DND-41 (cell line): ENCODE measurements around the gene NIT1.
A peak's percentile ranks its signal among the peaks of the same experiment; 100 is the strongest.

Experiments used
- ATAC-seq: fragments of 200-7000 bp; cut with Tn5 transposase; 3 replicates; pipeline ENCODE4 v1.9.1; 2021; ENCODE audit warnings: low read depth; ENCODE audit not compliant: insufficient read depth
- DNase-seq: peaks from one replicate; pipeline ENCODE4 v3.0.0-alpha.2; 2020
- H2AFZ ChIP-seq: 2 replicates; pipeline ENCODE4 v1.6.0; 2012; ENCODE audit warnings: low read depth, low read length
- H3K27ac ChIP-seq: 2 replicates; pipeline ENCODE4 v1.5.1; 2012; ENCODE audit warnings: low read length, inconsistent platforms
- H3K27me3 ChIP-seq: fragments of 200-600 bp; sonication (generic); 2 replicates; pipeline ENCODE4 v1.6.0; 2012; ENCODE audit warnings: low read length, mild to moderate bottlenecking, inconsistent platforms; ENCODE audit not compliant: insufficient read depth, poor library complexity
- H3K36me3 ChIP-seq: 2 replicates; pipeline ENCODE4 v1.5.1; 2012; ENCODE audit warnings: low read length, inconsistent platforms; ENCODE audit not compliant: insufficient read depth
- H3K4me1 ChIP-seq: 2 replicates; pipeline ENCODE4 v1.5.1; 2012; ENCODE audit warnings: mild to moderate bottlenecking, low read length; ENCODE audit not compliant: insufficient read depth
- H3K4me2 ChIP-seq: 2 replicates; pipeline ENCODE4 v1.6.0; 2012; ENCODE audit warnings: mild to moderate bottlenecking, moderate library complexity, low read length, inconsistent platforms; ENCODE audit not compliant: insufficient read depth
- H3K4me3 ChIP-seq, 2 experiments: fragments of 200-600 bp in 1 of 2; shearing (Covaris generic) in 1 of 2; 2 replicates each; pipeline ENCODE4 v1.5.1; 2012 to 2016; ENCODE audit warnings: inconsistent platforms in 2 of 2, low read length in 2 of 2, mild to moderate bottlenecking in 2 of 2, low read depth in 1 of 2, moderate library complexity in 1 of 2
- H3K79me2 ChIP-seq: 2 replicates; pipeline ENCODE4 v1.6.0; 2012; ENCODE audit warnings: low read length, inconsistent platforms; ENCODE audit not compliant: insufficient read depth
- H3K9ac ChIP-seq: 2 replicates; pipeline ENCODE4 v1.6.0; 2012; ENCODE audit warnings: low read depth, mild to moderate bottlenecking, inconsistent platforms, low read length, moderate library complexity
- H3K9me3 ChIP-seq: 2 replicates; pipeline ENCODE4 v1.5.1; 2012; ENCODE audit warnings: low read length, moderate library complexity, mild to moderate bottlenecking, inconsistent platforms; ENCODE audit not compliant: insufficient read depth, severe bottlenecking
- H4K20me1 ChIP-seq: 2 replicates; pipeline ENCODE4 v1.6.0; 2012; ENCODE audit warnings: low read length; ENCODE audit not compliant: insufficient read depth
- CTCF ChIP-seq: IDR thresholded peaks from 2 replicates; pipeline ENCODE4 v1.5.1; 2012; ENCODE audit warnings: borderline replicate concordance, low read length, moderate library complexity, mild to moderate bottlenecking; ENCODE audit not compliant: poor library complexity, severe bottlenecking; ENCODE audit errors: extremely low read depth
- EZH2 ChIP-seq: IDR thresholded peaks from 3 replicates; pipeline ENCODE4 v1.6.1; 2012; ENCODE audit warnings: borderline replicate concordance, low read depth, mild to moderate bottlenecking, moderate library complexity, low read length, inconsistent platforms; ENCODE audit not compliant: severe bottlenecking

The NIT1 gene

DNA sequence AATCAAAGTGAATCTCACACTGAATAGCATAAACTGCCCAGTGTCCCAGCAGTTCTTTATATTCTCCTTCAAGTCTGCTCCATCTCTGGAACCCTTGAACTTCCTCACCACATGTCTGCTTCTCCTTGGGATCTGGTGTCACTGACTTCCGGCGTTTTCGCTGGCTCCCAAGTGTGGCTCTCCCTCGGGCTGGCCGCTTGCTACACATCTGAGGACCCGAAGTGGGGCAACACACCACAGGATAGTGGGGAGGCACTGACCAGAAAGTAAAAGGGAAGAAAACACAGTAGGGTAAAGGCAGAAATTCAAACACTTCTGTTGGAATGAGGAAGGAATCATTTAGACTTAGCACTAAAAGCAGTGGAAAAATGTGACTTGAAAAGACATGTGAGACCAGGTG is 5.1 kb downstream of the NIT1 start:
- peaks cover 55% of the 10 kb centered on the region for H3K79me2 ChIP-seq

DNA sequence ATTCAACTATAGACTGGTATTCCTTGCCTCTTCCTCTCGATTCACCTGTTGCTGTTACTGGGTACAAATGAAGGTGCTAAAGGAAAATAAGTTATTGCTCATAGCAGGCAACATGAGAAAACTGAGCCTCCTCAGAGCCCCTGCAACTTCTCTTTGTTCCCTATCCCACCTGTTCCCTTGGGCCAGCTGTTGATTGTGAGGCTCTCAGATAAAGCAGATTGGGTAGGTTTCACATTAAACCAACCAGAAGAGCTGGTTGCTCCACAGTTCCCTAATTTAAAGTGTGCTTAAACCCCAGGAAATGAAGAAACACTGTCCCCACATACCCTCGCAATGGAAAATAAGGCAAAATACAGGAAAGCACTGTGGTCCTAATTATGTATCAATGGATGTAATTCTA is 9.7 kb downstream of the NIT1 start:
- ATAC-seq (no peak), DNase-seq (no peak)
- no peak overlapping the region for H3K4me2 ChIP-seq
- peaks cover 69% of the 10 kb centered on the region for H3K36me3 ChIP-seq
- H3K27ac ChIP-seq, result no peak overlapping the region
- H3K9ac ChIP-seq, result no peak overlapping the region
- H3K27me3 ChIP-seq, result no peaks in the 10 kb centered on the region
- H4K20me1 ChIP-seq, result peaks cover 9% of the 10 kb centered on the region
- TF ChIP-seq EZH2 (no peak), CTCF (no peak)
- H3K79me2 ChIP-seq, result peaks cover 82% of the 10 kb centered on the region
- no peaks in the 10 kb centered on the region for H3K9me3 ChIP-seq
- H3K4me3 ChIP-seq, result no peak overlapping the region
- H2AFZ ChIP-seq, result no peak overlapping the region
- peaks cover 40% of the 10 kb centered on the region for H3K4me1 ChIP-seq

More for the DNA sequence above, 5.1 kb downstream of the NIT1 start:
- no peaks in the 10 kb centered on the region for H3K27me3 ChIP-seq
- TF ChIP-seq CTCF (no peak), EZH2 (no peak)
- DNase-seq, result no peak
- H3K4me3 ChIP-seq, result no peak overlapping the region
- H2AFZ ChIP-seq, result no peak overlapping the region
- H3K4me2 ChIP-seq, result no peak overlapping the region
- H3K36me3 ChIP-seq, result peaks cover 77% of the 10 kb centered on the region
- peaks cover 26% of the 10 kb centered on the region for H3K4me1 ChIP-seq
- H3K27ac ChIP-seq, result no peak overlapping the region
- no peak overlapping the region for H3K9ac ChIP-seq
- peaks cover 12% of the 10 kb centered on the region for H4K20me1 ChIP-seq
- no peak for ATAC-seq
- H3K9me3 ChIP-seq, result no peaks in the 10 kb centered on the region

- peaks cover 6% of the 10 kb centered on the region for H4K20me1 ChIP-seq
- TF ChIP-seq CTCF, result no peak
- H3K4me1 ChIP-seq, result peaks cover 45% of the 10 kb centered on the region
- peaks cover 58% of the 10 kb centered on the region for H3K36me3 ChIP-seq
- no peak overlapping the region for H3K9ac ChIP-seq
- DNase-seq, result no peak
- peaks cover 93% of the 10 kb centered on the region for H3K79me2 ChIP-seq
- H2AFZ ChIP-seq, result no peak overlapping the region
- H3K27me3 ChIP-seq, result no peaks in the 10 kb centered on the region
- no peak overlapping the region for H3K4me3 ChIP-seq
- H3K9me3 ChIP-seq, result no peaks in the 10 kb centered on the region
- no peak for ATAC-seq
- H3K27ac ChIP-seq, result no peak overlapping the region
- no peak overlapping the region for H3K4me2 ChIP-seq
Measured at GRCh38 chr1:161128591-161129420, 10.9 kb downstream of the NIT1 start.

DNA sequence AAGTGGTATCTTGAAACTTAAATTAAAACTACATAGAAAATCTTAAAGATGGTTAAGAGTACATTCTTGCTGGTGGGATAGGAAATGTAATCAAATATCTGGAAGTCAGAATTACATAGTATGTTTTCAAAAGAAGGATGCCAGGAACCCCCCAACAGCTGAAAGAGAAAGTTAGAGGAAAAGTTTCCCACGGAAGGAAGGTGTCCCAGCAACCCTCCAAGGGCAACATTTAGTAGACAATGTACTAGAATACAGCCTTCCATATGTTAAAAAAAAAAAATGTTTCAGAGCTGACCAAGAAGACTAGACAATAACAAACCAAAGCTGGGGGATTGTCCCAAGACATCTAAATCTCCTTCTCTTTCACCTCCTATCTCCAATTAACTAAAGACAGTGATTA is 12.4 kb downstream of the NIT1 start:
- Histone ChIP-seq H3K36me3 (peaks cover 44% of the 10 kb centered on the region), H3K4me2 (peak overlapping the region; percentile 69; the same call in 1 of the 2 replicates), H3K4me1 (peaks cover 50% of the 10 kb centered on the region), H3K27me3 (no peaks in the 10 kb centered on the region), H3K4me3 (no peak overlapping the region), H3K9me3 (no peaks in the 10 kb centered on the region), H3K9ac (no peak overlapping the region; the same call in 1 of the 2 replicates), H4K20me1 (no peaks in the 10 kb centered on the region), H3K79me2 (peaks cover 93% of the 10 kb centered on the region), H3K27ac (no peak overlapping the region), H2AFZ (no peak overlapping the region)
- DNase-seq (no peak), ATAC-seq (no peak)
- TF ChIP-seq EZH2 (no peak), CTCF (no peak)
